Right renal cortex interstitium (tissue), 3 donors: ENCODE measurements around the gene PCCA. TPM values are rescaled to one million over a fixed set of nuclear protein-coding genes. Genes with fewer than 3 reads are reported as not detected.
"Not testable (repeated sequence)": the region's sequence is repeated elsewhere in the genome, so short reads cannot be mapped to it uniquely, and the experiment has no call there.

Experiments
- DNase-seq, 3 donors: peaks; one replicate each; pipeline ENCODE4 v3.0.0-alpha.2; 2013; ENCODE audit warnings: low read depth in 3 of 3, low spot score in 2 of 3
- polyA plus RNA-seq, 3 donors: library from polyadenylated mRNA; unstranded; fragments of 120-200 nt; gene quantifications; one replicate each; pipeline ENCODE4 v1.2.1, GENCODE V29; 2013; ENCODE audit not compliant: insufficient read length in 3 of 3

The PCCA gene, protein sequence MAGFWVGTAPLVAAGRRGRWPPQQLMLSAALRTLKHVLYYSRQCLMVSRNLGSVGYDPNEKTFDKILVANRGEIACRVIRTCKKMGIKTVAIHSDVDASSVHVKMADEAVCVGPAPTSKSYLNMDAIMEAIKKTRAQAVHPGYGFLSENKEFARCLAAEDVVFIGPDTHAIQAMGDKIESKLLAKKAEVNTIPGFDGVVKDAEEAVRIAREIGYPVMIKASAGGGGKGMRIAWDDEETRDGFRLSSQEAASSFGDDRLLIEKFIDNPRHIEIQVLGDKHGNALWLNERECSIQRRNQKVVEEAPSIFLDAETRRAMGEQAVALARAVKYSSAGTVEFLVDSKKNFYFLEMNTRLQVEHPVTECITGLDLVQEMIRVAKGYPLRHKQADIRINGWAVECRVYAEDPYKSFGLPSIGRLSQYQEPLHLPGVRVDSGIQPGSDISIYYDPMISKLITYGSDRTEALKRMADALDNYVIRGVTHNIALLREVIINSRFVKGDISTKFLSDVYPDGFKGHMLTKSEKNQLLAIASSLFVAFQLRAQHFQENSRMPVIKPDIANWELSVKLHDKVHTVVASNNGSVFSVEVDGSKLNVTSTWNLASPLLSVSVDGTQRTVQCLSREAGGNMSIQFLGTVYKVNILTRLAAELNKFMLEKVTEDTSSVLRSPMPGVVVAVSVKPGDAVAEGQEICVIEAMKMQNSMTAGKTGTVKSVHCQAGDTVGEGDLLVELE
- polyA plus RNA-seq = 10 to 100 TPM; 66.5 to 73.9 (median 66.7) TPM

DNA sequence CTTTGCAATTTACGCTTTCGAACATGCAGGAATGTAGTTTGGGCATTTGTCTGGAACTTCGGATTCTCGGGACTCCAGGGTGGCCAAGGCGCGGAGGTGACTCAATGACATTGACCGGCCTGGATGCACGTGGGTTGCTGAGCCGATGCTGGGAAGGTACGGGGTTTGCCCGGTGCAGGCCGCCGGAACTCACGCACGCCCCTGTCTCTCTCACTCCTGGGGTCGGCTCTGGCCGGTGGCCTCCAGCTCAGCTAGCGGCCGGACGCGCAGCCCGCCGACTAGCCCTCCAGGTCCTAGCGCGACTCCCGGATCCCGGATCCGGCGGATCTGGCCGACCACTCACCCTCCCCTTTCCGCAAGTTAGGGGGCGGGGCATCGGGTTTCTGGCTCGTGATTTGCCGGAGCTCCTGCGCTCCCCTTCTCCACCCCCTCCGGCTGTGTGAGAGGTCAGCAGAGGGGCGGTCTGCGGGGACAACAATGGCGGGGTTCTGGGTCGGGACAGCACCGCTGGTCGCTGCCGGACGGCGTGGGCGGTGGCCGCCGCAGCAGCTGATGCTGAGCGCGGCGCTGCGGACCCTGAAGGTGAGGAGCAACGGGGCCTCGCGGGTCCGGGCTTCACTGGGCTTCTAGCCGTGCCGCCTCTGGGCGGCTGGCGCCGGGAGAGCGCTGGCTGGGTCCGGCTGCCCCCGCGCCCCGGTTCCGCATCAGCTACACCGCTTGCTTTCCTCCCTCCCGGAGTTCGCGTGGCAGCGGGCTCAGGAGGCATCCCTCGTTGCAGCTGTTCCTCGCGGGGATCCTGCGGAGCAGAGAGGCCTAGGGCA, at the start of gene PCCA:
Gene PCCA (plus strand): TSS at position 450 of the 821 bp plus-strand sequence. CDS start 28 bp downstream, at position 478.
- DNase-seq = peak; percentile 87 to 94 (median 90)

DNA sequence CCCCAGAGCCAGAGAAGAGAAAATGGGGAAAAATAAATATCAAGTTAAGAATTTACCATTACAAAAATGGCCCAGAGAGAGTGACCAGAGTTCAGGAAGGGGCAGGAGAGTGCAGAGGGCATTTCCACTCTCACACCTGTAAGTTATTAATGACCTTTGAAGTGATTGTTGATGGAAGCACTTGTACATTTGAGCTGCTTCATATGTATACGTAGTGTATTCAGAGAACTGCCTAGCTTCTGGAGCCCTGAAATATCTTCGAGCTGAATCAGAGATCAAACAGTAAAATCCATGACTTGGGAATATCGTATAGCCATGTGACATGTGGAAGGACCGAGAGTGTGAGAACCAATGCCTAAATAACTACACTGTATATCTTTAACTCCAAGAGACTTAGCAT, 49.2 kb upstream of the PCCA start:
- no peak for DNase-seq

DNA sequence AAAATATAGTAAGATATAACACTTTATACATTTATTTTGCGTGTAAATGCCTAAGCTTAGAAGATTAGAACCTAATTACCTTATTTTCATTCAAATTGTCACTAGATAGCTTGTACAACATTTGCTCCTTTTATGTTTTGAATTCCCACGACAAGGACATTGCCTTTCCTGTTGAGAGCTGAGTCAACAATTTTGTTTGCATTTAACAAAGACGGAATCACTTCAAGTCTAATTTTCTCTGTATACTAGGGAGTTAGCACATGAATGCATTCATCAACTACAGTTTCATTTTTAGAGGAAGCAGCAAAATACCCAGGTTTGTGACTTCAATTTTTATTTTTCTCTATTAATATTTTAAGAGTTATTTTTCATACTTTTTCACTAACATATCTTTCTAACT, 48.7 kb upstream of the PCCA start:
- DNase-seq = no peak

DNA sequence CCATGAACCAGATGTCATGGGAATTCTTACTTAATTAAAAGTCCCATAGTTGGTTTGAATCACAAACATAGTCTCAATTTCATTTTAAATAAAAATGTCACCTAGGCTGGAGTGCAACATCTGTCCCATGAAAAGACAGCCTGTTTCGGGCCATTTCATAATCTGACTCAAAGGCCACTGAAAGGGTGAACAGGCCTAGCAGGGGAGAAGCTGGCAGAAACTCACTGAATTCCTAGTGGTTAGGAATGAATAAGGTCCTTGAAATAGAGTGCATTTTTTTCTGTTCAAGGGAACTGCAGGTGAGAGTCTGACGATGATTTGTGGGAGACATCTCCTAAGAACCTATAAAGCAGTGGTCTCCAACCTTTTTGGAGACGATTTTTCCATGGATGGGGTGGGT, 44.0 kb upstream of the PCCA start:
- no peak for DNase-seq

DNA sequence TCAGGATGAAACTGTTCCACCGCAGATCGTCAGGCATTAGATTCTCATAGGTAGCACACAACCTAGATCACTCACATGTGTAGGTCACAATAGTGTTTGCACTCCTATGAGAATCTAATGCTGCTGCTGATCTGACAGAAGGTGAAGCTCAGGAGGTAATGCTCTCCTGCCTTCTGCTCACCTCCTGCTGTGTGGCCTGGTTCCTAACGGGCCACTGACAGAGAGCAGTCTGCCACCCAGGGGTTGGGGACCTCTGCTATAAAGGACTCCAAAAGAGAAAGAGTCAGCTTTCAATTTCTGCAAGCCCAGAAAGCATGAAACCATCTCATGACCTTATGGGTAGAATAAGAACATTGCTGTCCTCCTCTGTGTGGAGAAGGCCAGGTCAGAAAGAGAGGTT, 43.5 kb upstream of the PCCA start:
- DNase-seq = no peak

DNA sequence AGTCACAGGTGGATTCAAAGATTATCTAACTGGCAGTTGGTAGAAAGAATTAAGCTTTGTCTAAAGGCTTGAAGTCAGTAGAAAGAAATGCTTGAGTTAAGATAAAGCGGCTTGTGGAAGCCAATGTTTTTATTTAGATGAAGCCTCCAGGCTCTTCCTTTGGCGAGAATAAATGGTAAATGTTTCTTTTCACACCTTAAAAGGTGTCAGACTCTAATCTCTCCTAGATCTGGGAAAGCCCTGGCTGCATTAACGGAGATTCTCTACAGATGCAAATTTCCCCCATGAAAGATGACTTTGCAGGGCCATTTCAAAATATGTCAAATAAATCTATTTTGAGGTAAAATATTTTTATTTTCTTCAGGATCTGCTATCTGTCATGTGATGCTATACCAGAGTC, 37.8 kb upstream of the PCCA start:
- no peak for DNase-seq

DNA sequence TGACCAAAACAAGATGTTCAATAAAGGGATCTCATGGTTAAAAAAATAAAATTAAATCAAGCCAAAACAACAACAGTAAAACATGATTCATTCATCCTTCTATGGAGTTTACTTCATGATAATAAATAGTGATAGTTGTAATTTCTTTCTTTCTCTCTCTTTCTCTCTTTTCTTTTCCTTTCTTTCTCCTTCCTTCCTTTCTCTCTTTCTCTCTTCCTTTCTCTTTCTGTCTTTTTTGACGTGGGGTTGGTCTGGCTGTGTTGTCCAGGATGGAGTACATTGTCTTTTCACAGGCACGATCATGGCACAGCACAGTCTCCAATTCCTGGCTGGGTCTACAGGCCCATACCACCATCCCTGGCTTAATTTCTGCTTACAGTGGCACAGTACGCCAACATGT, 29.1 kb upstream of the PCCA start:
- no peak for DNase-seq

DNA sequence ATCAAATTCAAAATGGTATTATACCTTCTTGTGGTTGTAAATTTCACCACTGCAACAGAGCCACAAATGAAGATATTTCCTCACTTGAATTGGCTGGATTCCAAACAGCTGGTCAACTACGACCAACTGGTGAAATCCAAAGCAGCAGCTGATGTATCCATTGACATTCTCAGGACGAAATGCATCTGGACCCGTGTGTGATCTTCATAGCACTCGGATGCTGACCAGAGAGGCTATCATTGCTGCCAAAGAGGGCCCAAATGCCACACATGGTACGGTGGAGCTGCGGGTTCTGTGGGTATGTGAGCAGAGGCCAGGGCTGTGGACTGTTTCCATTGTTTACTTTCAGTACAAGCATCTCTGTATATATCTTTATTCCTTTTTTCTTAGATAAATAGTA, 25.6 kb upstream of the PCCA start:
- DNase-seq = peak in 1 of 3 donors; percentile 6

DNA sequence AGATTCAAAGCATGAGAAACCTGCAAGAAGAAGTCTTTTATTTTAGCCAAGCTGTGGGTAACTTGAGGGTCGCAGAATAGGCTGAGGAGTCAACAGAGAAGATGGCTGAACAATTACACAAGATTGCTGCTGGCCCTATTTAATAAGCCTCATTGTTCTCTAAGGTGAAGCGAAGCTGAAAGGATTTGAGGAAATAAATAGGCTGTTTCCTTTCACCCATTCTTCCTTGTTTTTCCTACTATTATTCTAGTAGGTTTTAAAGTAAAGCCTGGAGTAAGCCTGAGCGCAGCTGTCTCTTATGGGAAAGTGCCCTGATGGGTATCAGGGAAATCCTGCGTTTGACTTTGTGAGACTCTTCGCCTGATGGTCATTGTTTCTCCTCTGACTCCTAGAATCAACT, 25.0 kb upstream of the PCCA start:
- DNase-seq = no peak

DNA sequence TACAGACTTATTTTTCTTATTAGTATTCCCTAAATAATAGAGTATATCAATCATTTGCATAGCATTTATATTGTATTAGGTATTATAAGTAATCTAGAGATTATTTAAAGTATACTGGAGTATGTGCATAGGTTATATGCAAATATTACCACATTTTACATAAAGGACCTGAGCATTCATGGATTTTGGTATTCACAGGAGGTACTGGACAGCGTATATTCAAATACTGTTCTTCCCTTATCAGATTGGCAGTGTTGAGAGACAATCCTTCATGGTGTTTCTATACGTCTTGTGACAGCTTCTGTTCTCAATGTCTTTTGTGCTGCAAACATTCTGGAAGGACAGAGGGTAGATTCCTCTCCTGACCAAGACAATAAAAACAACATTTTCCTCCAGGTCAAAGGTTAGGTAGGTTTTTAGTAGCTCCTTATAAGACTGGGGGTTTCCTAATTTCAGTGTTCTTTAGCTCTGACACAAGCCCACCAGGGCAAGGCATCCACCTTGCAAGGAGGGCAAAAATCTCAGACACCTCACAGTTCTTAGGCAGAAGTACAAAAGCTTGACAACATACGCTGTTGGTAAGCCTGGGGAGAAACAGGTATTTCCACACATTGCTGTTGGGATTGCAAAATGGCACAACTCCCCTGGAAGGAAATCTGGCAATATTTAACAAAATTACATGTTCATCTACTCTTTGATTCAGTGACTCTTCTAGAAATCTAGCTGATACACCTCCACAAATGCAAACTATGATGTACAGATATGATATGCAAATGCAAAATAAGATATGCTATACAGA, 20.6 kb upstream of the PCCA start:
- DNase-seq = no peak

DNA sequence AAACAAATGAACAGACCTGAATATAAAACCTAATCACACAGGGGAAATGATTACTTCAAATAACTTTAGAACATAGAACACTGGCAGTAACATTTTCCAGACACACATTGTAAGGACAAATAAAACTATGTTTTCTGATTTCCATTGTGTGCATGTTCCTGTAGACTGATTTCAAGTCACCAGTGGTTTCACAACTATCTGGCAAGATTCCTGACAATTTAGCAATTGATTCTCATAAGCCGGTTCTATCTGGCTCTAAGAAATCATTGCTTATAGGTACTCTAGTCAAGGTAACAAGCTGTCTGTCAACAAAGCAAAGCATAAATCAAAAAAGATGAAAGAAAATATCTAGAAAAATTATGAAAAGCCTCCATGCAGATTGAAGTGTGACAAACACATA, 19.6 kb upstream of the PCCA start:
- no peak for DNase-seq

DNA sequence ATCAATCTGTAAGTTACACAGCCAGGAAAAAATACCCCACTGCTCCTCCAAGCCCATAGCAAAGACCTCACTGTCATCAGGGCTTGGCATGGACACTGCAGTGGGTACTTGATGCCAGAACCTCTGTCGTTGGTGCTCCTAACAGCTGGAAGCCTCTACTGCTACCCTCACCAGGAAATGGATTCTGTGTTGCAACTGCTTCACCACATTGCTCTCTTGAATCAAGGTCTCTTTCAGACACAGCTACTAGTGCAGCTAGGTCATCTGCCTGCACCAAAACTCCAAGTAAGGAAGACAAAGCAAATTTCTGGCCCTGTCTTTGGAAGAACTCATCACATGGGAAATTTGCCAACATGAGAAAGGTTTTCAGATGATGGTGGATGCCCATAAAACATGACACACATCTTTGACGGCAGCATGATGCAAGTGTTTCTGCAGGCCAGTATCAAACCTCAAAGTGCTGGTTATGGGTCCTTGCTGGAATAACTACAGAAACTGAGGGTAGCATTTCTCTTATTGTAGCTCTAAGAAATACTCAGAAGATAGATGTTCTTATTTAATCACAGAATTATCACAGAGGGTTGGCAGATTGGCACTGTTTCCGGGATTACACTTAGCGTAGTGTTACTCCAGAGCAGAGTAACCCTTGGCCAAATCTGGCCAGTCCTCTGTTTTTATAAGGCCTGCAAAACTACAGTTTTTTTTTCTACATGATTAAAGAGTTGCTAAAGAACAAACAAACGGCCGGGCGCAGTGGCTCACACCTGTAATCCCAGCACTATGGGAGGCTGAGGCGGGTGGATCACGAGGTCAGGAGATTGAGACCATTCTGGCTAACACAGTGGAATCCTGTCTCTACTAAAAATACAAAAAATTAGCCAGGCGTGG, 12.9 kb upstream of the PCCA start:
- DNase-seq = no peak

DNA sequence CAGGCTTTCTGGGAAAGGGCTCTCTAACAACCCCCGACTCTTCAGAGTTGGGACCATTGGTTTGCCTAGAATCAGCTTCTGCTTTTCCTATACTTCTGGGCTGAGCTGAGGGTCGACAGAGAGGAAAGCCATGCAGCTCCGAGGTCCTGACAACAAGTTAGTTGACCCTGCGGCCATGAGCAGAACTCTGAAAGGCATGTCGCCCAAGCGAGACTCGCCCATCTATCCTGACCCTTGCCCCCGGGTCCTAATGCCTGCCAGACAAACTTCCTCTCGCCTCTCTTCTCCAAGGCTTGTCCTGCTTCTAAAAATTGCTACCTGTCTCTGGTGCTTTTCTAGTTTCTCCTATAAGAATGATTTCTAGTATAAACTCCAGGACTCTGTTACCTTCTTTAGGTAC, 9.9 kb upstream of the PCCA start:
- not testable (repeated sequence) for DNase-seq

DNA sequence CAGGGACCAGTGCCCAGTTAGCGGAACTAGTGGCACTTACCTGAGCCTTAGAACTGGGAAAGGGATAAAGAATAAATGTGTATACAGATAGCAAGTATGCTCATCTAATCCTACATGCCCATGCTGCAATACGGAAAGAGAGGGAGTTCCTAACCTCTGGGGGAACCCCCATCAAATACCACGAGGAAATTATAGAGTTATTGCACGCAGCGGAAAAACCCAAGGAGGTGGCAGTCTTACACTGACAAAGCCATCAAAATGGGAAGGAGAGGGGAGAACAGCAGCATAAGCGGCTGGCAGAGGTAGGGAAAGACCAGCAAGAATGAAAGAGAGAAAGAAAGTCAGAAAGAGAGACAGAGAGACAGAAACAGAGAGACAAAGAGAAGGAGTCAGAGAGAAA, 5.5 kb upstream of the PCCA start:
- not testable (repeated sequence) for DNase-seq

DNA sequence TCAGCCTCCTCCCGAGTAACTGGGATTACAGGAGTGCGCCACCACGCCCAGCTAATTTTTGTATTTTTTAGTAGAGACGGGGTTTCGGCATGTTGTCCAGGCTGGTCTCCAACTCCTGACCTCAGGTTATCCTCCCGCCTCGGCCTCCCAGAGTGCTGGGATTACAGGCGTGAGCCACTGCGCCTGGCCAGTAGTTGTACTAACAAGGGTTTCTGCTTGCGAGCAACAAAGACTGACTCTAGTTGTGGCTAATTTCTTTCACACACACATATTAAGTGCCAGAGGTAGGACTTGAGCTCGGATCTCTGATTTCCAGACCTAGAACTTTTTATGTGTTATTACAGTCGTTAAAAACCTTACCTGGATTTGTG, 635 bp upstream of the PCCA start:
- DNase-seq = no peak

DNA sequence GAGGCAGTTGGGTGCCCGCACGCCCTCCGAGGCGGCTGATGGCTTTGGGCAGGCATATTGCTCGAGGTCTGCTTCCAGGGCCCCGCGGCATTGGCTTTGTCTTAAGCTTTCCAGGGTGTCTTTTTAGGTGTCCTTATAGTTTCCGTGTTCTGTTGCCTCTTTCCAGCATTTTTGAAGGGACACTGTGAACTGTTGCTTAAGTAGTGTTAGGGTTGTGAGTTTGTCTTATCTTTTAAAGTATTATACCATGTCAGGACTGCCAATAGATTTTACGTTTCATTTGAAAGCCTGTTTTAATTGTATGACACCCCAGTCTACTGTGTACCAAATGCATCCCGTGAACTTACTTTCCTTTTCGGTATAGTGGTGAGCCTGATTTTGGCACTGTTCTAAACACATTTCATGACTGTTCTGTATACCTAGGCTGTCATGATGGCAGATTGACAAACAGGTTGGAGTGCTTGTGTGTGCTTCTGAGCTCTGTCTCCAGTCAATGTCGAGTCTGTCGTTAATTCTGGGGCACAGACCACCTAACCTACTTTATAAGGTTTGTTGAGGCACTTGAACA, 656 bp downstream of the PCCA start:
- peak in 1 of 3 donors; percentile 9 for DNase-seq

DNA sequence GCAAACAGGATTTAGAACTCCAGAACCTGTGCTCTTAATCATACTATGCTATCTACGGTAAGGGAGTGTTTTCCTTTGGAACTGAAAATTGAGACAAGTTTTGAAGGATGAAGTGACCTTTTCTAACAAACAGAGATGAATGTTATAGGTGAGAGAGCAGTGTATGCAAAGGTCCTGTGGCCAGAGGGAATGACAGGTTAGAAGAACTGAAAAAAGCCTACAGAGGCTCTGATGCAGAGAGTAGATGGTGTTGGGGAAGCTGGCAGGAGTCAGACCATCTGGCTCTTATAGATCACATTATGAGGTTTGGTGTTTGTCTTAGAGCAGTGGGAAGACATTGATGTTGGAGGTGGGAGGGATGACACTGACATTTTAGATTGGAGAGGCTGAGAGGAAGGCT, 2.0 kb downstream of the PCCA start:
- DNase-seq = no peak

DNA sequence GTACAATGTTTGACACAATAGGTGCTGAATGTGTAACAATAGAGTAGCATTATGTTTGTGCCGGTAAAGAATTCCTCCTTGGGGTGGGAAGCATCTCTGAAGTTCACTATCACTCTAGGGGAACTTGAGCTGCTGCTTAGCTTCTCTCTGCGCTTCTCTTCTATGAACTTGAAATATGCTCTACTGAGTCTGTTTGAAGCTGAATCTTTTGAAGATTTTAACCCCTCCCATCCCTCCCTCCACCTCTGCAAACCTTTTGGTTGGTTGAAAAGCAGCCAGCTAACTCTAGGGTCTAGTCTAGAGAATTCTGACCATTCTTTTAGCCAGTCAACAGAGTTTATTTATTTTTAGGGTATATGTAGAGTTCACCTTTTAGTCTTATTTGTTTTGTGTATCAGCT, 2.5 kb downstream of the PCCA start:
- no peak for DNase-seq

DNA sequence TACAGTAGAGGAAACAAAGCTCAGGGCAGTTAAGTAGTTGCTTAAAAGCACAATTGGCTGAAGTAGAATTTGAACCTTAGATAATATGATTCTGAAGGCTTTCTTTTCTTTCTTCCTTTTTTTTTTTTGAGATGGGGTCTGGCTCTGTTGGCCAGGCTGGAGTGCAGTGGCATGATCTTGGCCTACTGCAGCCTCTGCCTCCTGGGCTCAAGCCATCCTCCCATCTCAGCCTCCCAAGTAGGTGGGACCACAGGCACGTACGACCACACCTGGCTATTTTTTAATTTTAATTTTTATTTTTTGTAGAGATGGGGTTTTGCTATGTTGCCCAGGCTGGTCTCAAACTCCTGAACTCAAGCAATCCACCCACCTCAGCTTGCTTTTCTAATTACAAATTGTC, 3.4 kb downstream of the PCCA start:
- not testable (repeated sequence) for DNase-seq
